Left lung (tissue), 10 donors: Measurements from ENCODE around the gene GATA2. TPM values are rescaled to one million over a fixed set of nuclear protein-coding genes. Genes with fewer than 3 reads are reported as not detected.

Experiments
- ATAC-seq: fragments of 200-7000 bp; cut with Tn5 transposase; one replicate; pipeline ENCODE4 v1.9.1; 2020; ENCODE audit warnings: moderate library complexity
- DNase-seq, 4 donors: peaks; one replicate each; pipeline ENCODE4 v3.0.0-alpha.2; 2013 to 2020
- H3K27ac ChIP-seq, 2 donors: fragments of 200-600 bp; sonication (generic) in 1 of 2; one replicate each; pipeline versions ENCODE4 v1.5.0 to v1.8.0; 2020 to 2021
- H3K27me3 ChIP-seq, 2 donors: fragments of 200-600 bp; sonication (generic) in 1 of 2; one replicate each; pipeline versions ENCODE4 v1.5.0 to v1.8.0; 2020 to 2021
- H3K36me3 ChIP-seq, 2 donors: fragments of 200-600 bp; sonication (generic) in 1 of 2; one replicate each; pipeline versions ENCODE4 v1.5.0 to v1.8.0; 2020 to 2021
- H3K4me1 ChIP-seq, 2 donors: fragments of 200-600 bp; one replicate each; pipeline ENCODE4 v1.8.0; 2021
- H3K4me3 ChIP-seq, 2 donors: fragments of 200-600 bp; sonication (generic) in 1 of 2; one replicate each; pipeline versions ENCODE4 v1.5.0 to v1.8.0; 2020 to 2021; ENCODE audit warnings: mild to moderate bottlenecking in 1 of 2
- H3K9me3 ChIP-seq, 2 donors: fragments of 200-600 bp; sonication (generic) in 1 of 2; one replicate each; pipeline versions ENCODE4 v1.5.0 to v1.8.0; 2020 to 2021
- CTCF ChIP-seq, 2 donors: fragments of 200-600 bp; sonication (generic) in 1 of 2; IDR thresholded peaks; one replicate each; pipeline versions ENCODE4 v1.5.0 to v1.8.0; 2021; ENCODE audit warnings: antibody characterized with exemption in 2 of 2
- intact Hi-C, 2 donors: fragments of 100-400 bp; cut with DNase I; formaldehyde crosslinking; loops; one replicate each; pipeline versions ENCODE4 v1.11.2 to v1.14.2; 2022
- polyA plus RNA-seq, 6 donors: library from polyadenylated mRNA; unstranded; fragments of 120-200 nt; gene quantifications; one replicate each; pipeline ENCODE4 v1.2.1, GENCODE V29; 2013; ENCODE audit not compliant: insufficient read length in 6 of 6
- total RNA-seq, 2 donors: library from RNA; stranded (reverse); fragmentation: NEBNext Ultra II Directional; extraction: Animal tissue kit (Norgen Biotek cat#: 25700); gene quantifications; one replicate each; pipeline ENCODE4 v1.2.1, GENCODE V29; 2021
- donor health status: DM: no; HTN: yes; CAD: no.
- donor health status: DM: no; HTN: no; CAD: no.

The GATA2 gene
- total and polyA plus RNA-seq, 8 donors, result 9.2 to 43.0 (median 15.1) TPM

DNA sequence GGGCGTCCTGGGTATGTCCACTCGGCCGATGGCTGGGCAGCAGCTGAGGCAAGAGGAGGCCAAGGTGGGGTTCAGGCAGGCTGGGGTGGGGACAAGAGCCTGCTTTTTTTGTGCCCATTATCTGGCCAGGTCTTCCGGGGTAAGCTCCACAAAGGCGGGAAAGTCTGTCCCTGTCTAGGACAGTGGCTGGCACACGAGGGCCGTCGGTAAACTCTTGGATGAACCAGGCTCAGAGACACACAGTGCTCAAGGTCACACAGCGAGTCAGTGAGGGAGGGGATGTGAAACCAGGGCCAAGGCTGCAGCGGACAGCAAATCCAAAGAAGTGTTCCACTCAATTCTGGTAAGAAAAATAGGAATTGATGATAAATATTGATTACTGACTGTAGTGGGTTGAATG is 29.2 kb downstream of the GATA2 start:
- DNase-seq (no peak), ATAC-seq (no peak)
- Histone ChIP-seq H3K27ac (no peak overlapping the region), H3K4me1 (no peaks in the 10 kb centered on the region), H3K27me3 (peaks cover 0 to 11% of the 10 kb centered on the region in 2 donors), H3K4me3 (no peak overlapping the region), H3K9me3 (no peaks in the 10 kb centered on the region), H3K36me3 (no peaks in the 10 kb centered on the region)
- TF ChIP-seq CTCF (IDR thresholded peaks at IDR 0.05), result no peak
- intact Hi-C loops, result no loop called here

- intact Hi-C loops, result no loop called here
- Histone ChIP-seq H3K27me3 (peaks cover 0 to 11% of the 10 kb centered on the region in 2 donors), H3K9me3 (no peaks in the 10 kb centered on the region), H3K36me3 (no peaks in the 10 kb centered on the region), H3K27ac (no peak overlapping the region), H3K4me1 (no peaks in the 10 kb centered on the region), H3K4me3 (no peak overlapping the region)
- TF ChIP-seq CTCF (IDR thresholded peaks at IDR 0.05), result no peak
- ATAC-seq, result no peak
- peak in 1 of 4 donors; percentile 57 for DNase-seq
Observed at GRCh38 chr3:128463354-128463753, 29.6 kb downstream of the GATA2 start.

- Histone ChIP-seq H3K9me3 (no peaks in the 10 kb centered on the region), H3K4me3 (no peak overlapping the region), H3K27ac (no peak overlapping the region), H3K4me1 (no peaks in the 10 kb centered on the region), H3K36me3 (no peaks in the 10 kb centered on the region), H3K27me3 (peaks cover 0 to 11% of the 10 kb centered on the region in 2 donors)
- intact Hi-C loops, result no loop called here
- no peak for TF ChIP-seq CTCF (IDR thresholded peaks at IDR 0.05)
- DNase-seq, result peak in 3 of 4 donors; percentile 34 to 91 (median 87)
- no peak for ATAC-seq
Observed at GRCh38 chr3:128462931-128463330, 30.1 kb downstream of the GATA2 start.

DNA sequence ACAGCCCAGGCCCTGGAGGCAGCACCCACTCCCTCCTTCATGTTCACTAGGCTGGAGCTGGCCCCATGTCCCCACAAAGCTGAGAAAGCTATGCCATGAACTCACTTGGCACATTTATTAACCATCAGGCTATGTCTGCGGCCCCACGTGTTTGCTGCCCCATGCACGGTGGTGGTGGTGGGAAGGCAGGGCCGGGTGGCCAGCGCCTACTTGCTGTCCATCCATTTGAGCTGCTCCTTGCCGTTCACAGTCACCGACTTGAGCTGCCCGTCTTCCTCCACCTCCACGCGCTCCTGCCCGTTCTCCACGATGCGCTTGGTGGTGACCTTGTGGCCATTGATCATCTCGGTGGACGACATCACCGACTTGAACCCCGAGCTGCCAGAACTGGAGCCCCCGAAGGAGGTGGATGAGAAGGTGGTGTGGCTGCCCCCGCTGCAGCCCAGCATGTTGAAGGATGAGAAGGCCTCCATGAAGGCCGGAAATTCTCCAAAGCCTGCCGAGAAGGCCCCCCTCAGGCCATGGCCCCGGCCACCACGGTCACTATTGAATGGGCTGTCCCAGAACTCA is 30.6 kb downstream of the GATA2 start:
- DNase-seq, result peak in 1 of 4 donors; percentile 54
- intact Hi-C loops, result no loop called here
- Histone ChIP-seq H3K36me3 (no peaks in the 10 kb centered on the region), H3K27me3 (peaks cover 0 to 8% of the 10 kb centered on the region in 2 donors), H3K4me1 (no peaks in the 10 kb centered on the region), H3K9me3 (no peaks in the 10 kb centered on the region), H3K27ac (no peak overlapping the region), H3K4me3 (no peak overlapping the region)
- TF ChIP-seq CTCF (IDR thresholded peaks at IDR 0.05), result no peak
- ATAC-seq, result no peak

- DNase-seq, result peak in 1 of 4 donors; percentile 47
- Histone ChIP-seq H3K27ac (no peak overlapping the region), H3K4me3 (no peak overlapping the region), H3K4me1 (no peaks in the 10 kb centered on the region), H3K9me3 (no peaks in the 10 kb centered on the region), H3K36me3 (no peaks in the 10 kb centered on the region), H3K27me3 (peaks cover 0 to 13% of the 10 kb centered on the region in 2 donors)
- no peak for TF ChIP-seq CTCF (IDR thresholded peaks at IDR 0.05)
- intact Hi-C loops, result no loop called here
- no peak for ATAC-seq
Observed at GRCh38 chr3:128461731-128462130, 31.3 kb downstream of the GATA2 start.
